Kidney glomerular epithelial cell (primary cell): ENCODE results near the gene AGAP2.
"Not testable (repeated sequence)": the region's sequence is repeated elsewhere in the genome, so short reads cannot be mapped to it uniquely, and the experiment has no call there.

Experiments
- DNase-seq: peaks from one replicate; lab custom pipeline; 2025; lab: John Stamatoyannopoulos, UW

AGAP2 gene

GRCh38 chr12:57722716-57723629 lies 15.6 kb downstream of the AGAP2 start:
- DNase-seq, result no peak

GRCh38 chr12:57721846-57722608 lies 16.5 kb downstream of the AGAP2 start:
- DNase-seq, result not testable (repeated sequence)

GRCh38 chr12:57720606-57721595 lies 17.6 kb downstream of the AGAP2 start:
- DNase-seq, result no peak

GRCh38 chr12:57719777-57720605 lies 18.6 kb downstream of the AGAP2 start:
- no peak for DNase-seq

DNA sequence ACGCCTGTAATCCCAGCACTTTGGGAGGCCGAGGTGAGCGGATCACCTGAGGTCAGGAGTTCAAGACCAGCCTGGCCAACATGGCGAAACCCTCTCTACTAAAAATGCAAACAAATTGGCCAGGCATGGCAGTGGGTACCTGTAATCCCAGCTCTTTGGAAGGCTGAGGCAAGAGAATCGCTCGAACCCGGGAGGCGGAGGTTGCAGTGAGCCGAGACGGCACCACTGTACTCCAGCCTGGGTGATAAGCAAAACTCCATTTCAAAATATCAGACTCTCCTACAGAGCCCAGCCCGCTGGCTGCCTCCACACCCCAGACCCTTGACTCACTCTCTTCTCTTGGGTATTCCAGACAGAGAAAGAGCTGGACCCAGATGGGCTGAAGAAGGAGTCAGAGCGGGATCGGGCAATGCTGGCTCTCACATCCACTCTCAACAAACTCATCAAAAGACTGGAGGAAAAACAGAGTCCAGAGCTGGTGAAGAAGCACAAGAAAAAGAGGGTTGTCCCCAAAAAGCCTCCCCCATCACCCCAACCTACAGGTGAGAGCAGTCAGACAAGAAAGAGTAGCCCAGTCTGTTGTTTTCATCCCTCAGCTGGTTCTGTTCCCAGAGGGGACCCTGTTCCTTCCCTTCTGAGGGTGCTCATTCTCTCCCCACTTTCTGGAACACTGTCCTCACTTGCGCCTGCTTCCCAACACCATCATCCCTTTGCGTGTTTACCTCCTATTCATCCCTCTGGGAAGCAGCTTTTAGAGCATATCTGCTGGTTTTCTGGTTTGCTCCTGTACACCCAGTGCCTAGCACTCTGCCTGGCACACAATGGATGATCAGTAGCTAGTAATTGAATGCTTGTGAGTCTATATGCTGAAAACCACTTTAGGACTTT lies 19.7 kb downstream of the AGAP2 start:
- DNase-seq, result no peak

DNA sequence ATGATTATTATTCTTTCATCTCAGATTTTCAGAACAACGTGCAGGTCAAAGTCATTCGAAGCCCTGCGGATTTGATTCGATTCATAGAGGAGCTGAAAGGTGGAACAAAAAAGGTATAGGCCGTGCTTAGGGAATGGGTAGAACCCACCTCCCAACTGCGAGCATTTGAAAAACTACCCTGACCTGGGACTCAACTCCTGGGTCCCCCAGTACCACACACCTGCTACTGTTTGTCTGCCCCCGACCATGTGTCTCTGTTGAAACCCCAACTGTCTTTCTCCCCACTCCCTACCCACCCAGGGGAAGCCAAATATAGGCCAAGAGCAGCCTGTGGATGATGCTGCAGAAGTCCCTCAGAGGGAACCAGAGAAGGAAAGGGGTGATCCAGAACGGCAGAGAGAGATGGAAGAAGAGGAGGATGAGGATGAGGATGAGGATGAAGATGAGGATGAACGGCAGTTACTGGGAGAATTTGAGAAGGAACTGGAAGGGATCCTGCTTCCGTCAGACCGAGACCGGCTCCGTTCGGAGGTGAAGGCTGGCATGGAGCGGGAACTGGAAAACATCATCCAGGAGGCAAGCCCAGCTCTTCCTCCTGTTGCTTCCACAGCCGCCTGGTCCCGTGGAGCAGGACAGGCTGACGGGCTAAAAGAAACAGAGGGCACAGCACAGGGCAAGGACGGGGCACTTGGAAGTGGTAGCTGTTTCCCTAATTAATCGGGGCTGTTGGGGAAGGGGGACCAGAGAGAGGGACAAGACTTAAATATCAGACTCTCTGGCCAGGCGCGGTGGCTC lies 20.5 kb downstream of the AGAP2 start:
- no peak for DNase-seq

GRCh38 chr12:57717131-57717530 lies 21.4 kb downstream of the AGAP2 start:
- DNase-seq, result no peak

DNA sequence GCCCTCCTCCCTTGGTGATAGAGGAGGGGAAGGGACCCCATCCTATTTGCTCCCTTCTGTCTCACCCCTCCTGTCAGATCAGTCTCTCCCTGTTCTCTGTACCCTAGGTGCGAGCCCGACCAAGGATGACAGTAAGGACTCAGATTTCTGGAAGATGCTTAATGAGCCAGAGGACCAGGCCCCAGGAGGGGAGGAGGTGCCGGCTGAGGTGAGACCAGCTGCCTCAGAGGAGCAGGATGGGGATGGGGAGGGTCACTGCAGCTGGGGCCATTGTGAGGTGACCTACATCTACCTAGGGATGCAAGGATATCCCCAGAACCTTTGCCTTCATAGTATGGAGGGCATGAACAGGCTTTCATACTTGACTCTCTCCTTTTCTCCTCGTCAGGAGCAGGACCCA lies 22.2 kb downstream of the AGAP2 start:
- no peak for DNase-seq

- DNase-seq, result no peak
These were observed 22.8 kb downstream of the AGAP2 start for GRCh38 chr12:57715786-57716185.

DNA sequence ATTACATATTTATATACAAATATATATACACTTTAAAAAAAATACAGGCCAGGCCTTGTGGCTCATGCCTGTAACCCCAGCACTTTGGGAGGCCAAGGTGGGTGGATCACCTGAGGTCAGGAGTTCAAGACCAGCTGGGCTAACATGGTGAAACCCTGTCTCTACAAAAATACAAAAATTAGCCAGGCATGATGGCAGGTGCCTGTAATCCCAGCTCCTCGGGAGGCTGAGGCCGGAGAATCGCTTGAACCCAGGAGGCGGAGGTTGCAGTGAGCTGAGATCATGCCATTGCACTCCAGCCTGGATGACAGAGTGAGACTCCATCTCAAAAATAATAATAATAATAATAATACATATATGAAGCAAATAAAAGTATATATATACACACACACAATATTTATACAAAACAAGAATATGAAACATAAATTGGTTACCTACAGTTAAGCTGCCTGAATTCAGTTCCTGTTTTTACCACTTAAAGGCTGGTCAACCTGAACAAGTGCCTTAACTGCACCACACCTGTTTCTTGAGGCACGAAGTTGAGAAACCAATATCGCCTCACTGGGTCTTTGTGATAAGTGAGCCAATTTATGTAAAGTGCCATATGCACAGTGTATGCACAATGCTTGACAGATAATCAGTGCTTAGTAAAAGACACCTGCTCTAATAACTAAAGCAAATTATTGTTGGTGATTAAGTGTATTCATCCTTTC lies 23.4 kb downstream of the AGAP2 start:
- DNase-seq, result not testable (repeated sequence)

GRCh38 chr12:57713209-57713608 lies 25.3 kb downstream of the AGAP2 start:
- no peak for DNase-seq

GRCh38 chr12:57712701-57713100 lies 25.8 kb downstream of the AGAP2 start:
- DNase-seq, result no peak

- DNase-seq, result no peak
These were observed 30.2 kb downstream of the AGAP2 start for GRCh38 chr12:57708296-57708695.

- no peak for DNase-seq
These were observed 31.3 kb downstream of the AGAP2 start for GRCh38 chr12:57707250-57707649.

DNA sequence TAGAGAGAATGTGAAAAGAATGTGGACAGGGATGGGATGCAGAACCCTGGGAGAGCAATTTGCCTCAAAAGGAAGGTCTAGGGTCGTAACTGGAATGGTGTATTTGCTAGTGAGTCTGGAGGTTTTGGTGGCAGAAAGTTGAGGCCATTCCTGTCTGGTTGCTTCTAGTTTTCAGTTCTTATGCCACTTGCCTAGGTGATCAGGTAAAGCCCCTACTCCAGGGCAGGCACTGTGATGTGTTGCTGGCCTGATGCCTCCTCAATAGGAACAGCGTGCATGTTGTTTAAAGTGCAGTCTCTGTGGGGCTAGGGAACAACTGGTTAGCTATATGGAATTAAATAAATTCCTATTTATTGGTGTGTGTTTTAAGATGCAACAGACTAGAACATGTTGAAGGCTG lies 38.2 kb downstream of the AGAP2 start:
- no peak for DNase-seq

DNA sequence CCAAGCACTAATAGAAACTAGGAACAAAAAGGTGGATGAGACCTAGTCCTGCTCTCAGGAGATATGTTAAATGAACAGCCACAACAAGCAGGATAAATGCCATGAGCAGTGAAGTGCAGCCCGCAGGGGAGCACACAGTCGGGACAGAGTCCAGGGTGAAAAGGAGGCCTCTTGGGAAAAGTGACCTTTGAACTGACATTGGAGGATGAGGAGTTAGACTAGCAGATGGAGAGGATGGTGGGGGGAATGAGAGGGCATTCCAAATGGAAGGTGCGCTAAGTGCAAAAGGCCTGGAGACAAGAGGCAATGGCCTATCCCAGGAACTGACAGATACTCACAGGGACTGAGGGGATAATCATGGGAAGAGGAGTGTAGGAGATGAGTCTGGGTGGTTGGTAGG lies 40.1 kb downstream of the AGAP2 start:
- no peak for DNase-seq

GRCh38 chr12:57697076-57697475 lies 41.5 kb downstream of the AGAP2 start:
- no peak for DNase-seq

DNA sequence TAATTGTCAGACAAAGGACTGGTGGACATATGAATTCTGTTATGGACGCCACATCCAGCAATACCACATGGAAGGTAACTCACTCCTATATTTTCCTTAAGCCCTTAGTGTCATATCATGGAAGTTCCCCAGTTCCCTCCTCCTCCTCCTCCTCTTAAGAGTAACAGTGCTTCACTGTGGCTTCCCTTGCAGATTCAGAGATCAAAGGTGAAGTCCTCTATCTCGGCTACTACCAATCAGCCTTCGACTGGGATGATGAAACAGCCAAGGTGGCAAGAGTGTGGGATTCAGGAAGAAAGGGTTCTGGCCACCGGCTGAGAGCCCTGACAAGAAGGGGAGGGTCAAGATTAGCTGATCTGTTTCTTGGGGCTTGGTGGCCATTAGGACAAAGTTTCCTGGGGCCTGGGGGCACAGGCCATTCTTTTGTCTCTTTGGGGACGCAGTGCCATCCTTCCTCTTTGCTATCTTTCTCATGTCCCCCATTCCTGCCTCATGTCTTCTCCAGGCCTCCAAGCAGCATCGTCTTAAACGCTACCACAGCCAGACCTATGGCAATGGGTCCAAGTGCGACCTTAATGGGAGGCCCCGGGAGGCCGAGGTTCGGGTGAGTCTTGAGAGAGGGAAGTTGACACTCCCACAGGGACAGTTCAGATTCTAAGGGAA lies 42.6 kb downstream of the AGAP2 start:
- no peak for DNase-seq
